ENCODE results near the gene ERC1.

Gene ERC1

DNA sequence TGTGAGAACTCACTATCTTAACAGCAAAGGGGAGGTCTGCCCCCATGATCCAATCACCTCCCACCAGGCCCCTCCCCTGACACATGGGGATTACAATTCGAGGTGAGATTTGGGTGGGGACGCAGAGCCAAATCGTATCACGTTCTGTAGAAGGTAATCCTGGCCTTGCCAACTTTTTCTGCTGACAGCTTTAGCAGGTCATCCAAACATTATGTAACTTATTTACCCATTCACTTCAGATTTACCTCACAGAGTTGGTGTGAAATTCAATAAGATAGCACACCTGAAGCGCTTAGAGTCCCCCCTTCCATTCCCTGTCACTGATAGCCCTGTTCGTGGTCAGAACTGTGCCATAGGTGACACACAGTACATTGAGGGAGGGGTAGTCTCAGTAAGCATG, 384.3 kb downstream of the ERC1 start:
- Histone ChIP-seq H3K9ac (ENCODE audit: low read length) (no peak overlapping the region), H3K4me3 (ENCODE audit: low read length) (no peak overlapping the region), H3K4me1 (ENCODE audit: control insufficient read depth, low read depth, low read length) (peaks cover 1% of the 10 kb centered on the region), H3K9me3 (ENCODE audit: control insufficient read depth, low read depth, low read length) (no peaks in the 10 kb centered on the region), H3K36me3 (ENCODE audit: control insufficient read depth, low read depth, low read length) (no peaks in the 10 kb centered on the region), H3K27me3 (ENCODE audit: control insufficient read depth, insufficient read depth, low read length) (no peaks in the 10 kb centered on the region), H3K27ac (ENCODE audit: low read length) (no peak overlapping the region)

DNA sequence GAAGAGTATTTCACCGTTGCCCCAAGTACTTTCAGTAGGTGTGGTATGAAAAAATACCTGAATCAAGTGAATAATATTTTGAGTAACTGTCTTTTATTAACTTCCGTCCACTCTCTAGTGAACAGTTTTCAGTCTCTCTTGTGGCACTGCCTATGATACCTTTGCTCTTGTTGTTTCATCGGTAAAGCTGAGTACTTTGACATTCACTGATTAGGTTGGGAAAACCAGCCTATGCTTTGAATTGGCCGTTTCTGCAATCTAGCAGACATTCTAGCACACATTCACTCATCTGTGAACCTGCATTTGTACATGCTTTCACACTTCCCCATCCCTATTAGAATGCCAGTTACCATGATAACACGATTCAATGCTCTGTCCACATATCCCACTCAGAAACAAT, 386.1 kb downstream of the ERC1 start:
- H3K4me1 ChIP-seq (ENCODE audit: control insufficient read depth, low read depth, low read length) = peaks cover 9% of the 10 kb centered on the region
- no peaks in the 10 kb centered on the region for H3K9me3 ChIP-seq (ENCODE audit: control insufficient read depth, low read depth, low read length)
- H3K27ac ChIP-seq (ENCODE audit: low read length) = no peak overlapping the region
- H3K36me3 ChIP-seq (ENCODE audit: control insufficient read depth, low read depth, low read length) = no peaks in the 10 kb centered on the region
- H3K9ac ChIP-seq (ENCODE audit: low read length) = no peak overlapping the region
- no peak overlapping the region for H3K4me3 ChIP-seq (ENCODE audit: low read length)
- no peaks in the 10 kb centered on the region for H3K27me3 ChIP-seq (ENCODE audit: control insufficient read depth, insufficient read depth, low read length)

DNA sequence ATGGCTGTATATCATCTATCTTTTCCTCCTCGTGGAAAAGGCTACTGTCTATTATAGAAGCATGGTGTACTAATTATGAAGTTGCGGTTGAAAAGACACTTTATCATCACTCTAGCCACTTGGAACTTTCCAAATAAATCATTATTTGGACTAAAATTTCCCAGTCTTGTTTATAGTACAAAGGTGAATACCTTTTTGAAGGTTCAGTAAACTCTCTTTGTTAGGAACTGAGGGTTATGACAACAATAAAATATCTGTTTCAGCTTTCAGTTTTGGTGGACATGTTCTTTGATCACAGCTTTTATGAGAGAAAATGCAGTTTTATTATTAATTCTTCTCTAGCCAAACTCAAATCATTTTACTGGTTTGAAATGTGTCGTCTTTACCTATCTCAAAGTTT, 386.7 kb downstream of the ERC1 start:
- Histone ChIP-seq H3K4me1 (ENCODE audit: control insufficient read depth, low read depth, low read length) (peaks cover 9% of the 10 kb centered on the region), H3K27me3 (ENCODE audit: control insufficient read depth, insufficient read depth, low read length) (no peaks in the 10 kb centered on the region), H3K27ac (ENCODE audit: low read length) (no peak overlapping the region), H3K4me3 (ENCODE audit: low read length) (no peak overlapping the region), H3K9me3 (ENCODE audit: control insufficient read depth, low read depth, low read length) (no peaks in the 10 kb centered on the region), H3K36me3 (ENCODE audit: control insufficient read depth, low read depth, low read length) (no peaks in the 10 kb centered on the region), H3K9ac (ENCODE audit: low read length) (no peak overlapping the region)

DNA sequence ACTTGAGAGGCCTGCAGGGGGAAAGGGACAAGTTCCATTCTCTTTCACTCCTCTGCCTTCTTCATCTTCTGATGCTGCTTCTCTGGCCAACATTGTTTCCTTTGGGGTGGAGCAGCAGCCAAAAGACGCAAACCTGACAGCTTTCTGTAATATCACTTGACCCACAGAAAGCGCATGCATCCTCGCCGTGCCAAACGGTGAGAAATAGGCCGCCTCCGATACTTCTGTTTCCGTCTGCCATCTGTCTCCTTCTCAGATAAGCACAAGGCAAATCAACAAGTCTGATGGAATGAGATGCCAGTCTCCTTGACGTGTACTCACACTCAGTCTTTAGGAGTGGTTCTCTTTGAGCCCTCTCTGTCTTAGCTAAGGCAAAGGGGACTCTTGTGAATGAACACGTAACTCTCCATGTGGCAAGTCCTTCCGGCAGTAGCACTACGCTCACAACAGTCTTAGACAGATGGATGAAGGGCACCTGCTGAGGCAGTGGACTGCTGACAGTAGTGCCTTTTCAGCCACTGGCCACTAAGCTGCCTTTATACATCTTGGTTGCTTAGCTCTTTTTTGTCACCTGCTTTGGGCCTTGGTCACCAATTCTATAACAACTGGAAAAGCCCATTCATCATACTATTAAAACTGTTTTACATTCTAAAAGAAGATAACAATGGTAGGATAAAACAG, 389.3 kb downstream of the ERC1 start:
- no peak overlapping the region for H3K4me3 ChIP-seq (ENCODE audit: low read length)
- H3K36me3 ChIP-seq (ENCODE audit: control insufficient read depth, low read depth, low read length) = no peaks in the 10 kb centered on the region
- no peak overlapping the region for H3K9ac ChIP-seq (ENCODE audit: low read length)
- no peaks in the 10 kb centered on the region for H3K27me3 ChIP-seq (ENCODE audit: control insufficient read depth, insufficient read depth, low read length)
- no peak overlapping the region for H3K27ac ChIP-seq (ENCODE audit: low read length)
- H3K4me1 ChIP-seq (ENCODE audit: control insufficient read depth, low read depth, low read length) = peaks cover 9% of the 10 kb centered on the region
- H3K9me3 ChIP-seq (ENCODE audit: control insufficient read depth, low read depth, low read length) = no peaks in the 10 kb centered on the region

DNA sequence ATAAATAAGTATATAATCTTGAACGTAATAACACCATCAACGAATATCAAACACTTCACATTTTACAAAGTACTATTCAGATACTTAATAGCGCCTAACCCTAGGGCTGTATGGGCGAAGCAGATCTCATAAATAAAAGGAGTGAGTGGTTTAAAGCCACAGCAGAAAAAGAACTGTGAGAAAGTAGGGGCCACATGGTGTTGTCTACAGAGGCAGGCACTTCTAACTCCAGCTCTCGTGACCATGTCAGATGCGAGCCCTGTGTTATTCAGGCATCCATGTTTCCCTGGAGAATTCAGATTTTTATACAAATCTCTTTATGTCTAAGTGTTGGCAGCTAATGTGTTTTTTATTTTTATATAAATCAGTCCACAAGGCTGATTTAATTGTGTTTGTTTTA, 391.1 kb downstream of the ERC1 start:
- Histone ChIP-seq H3K9me3 (ENCODE audit: control insufficient read depth, low read depth, low read length) (no peaks in the 10 kb centered on the region), H3K36me3 (ENCODE audit: control insufficient read depth, low read depth, low read length) (no peaks in the 10 kb centered on the region), H3K4me1 (ENCODE audit: control insufficient read depth, low read depth, low read length) (peaks cover 9% of the 10 kb centered on the region), H3K9ac (ENCODE audit: low read length) (no peak overlapping the region), H3K4me3 (ENCODE audit: low read length) (no peak overlapping the region), H3K27me3 (ENCODE audit: control insufficient read depth, insufficient read depth, low read length) (no peaks in the 10 kb centered on the region), H3K27ac (ENCODE audit: low read length) (no peak overlapping the region)

DNA sequence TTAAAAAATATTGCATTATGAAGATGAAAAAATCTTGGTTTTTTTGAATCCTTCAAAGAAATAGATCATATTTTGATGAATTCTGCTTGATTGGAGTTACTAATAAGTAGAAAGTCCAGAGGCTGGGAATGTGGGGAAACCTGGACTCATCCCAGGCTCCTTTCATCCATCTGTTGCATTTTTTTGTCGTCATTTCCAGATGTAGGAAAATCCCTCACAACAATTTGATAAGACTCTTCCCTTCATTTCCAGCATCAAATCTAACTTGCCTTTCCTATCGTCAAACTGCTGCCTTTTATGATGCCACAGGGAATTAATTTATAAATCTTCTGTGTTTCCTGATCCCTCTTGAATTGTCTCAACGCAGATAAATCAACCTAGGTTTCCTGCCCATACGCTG, 391.8 kb downstream of the ERC1 start:
- Histone ChIP-seq H3K4me1 (ENCODE audit: control insufficient read depth, low read depth, low read length) (peaks cover 9% of the 10 kb centered on the region), H3K4me3 (ENCODE audit: low read length) (no peak overlapping the region), H3K27ac (ENCODE audit: low read length) (no peak overlapping the region), H3K27me3 (ENCODE audit: control insufficient read depth, insufficient read depth, low read length) (no peaks in the 10 kb centered on the region), H3K9ac (ENCODE audit: low read length) (no peak overlapping the region), H3K9me3 (ENCODE audit: control insufficient read depth, low read depth, low read length) (no peaks in the 10 kb centered on the region), H3K36me3 (ENCODE audit: control insufficient read depth, low read depth, low read length) (no peaks in the 10 kb centered on the region)

DNA sequence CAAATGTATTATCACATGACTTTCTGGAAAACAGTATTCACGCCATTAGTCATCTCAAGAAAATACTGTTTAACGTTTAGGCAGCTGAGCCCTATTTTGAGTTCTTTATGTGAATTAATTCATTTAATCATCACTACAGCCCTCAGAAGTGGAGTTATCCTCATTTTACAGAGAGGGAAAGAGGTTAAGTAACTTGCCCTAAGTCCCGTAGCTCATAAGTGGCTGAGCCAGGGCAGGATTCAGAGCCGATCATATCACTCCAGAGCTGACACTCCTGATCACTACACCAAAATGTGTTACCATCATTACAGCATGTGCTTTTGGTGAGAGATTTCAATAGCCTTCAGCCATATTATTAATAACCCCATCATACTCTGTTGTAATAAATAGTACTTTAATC, 392.7 kb downstream of the ERC1 start:
- Histone ChIP-seq H3K9me3 (ENCODE audit: control insufficient read depth, low read depth, low read length) (peaks cover 4% of the 10 kb centered on the region), H3K36me3 (ENCODE audit: control insufficient read depth, low read depth, low read length) (no peaks in the 10 kb centered on the region), H3K27ac (ENCODE audit: low read length) (no peak overlapping the region), H3K4me3 (ENCODE audit: low read length) (no peak overlapping the region), H3K9ac (ENCODE audit: low read length) (no peak overlapping the region), H3K27me3 (ENCODE audit: control insufficient read depth, insufficient read depth, low read length) (no peaks in the 10 kb centered on the region), H3K4me1 (ENCODE audit: control insufficient read depth, low read depth, low read length) (peaks cover 9% of the 10 kb centered on the region)

DNA sequence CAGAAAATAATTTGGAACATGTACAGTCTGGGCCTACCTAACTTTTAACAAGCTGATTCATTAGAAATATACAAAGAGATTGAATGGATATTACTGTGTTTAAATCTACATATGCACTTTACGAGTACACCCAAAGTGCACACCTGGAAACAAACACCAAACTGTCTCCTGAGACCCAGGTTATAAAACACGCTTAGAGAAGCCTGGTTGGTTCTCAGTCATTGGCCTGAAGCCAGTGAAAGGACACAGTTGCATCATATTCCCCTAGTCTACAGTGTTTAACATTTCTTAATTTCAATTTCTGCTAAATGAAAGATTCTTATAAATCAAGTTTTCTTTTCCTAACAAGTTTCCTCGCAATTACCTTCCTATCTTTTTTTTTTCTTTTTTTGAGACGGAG, 393.9 kb downstream of the ERC1 start:
- H3K4me1 ChIP-seq (ENCODE audit: control insufficient read depth, low read depth, low read length) = peaks cover 9% of the 10 kb centered on the region
- no peaks in the 10 kb centered on the region for H3K36me3 ChIP-seq (ENCODE audit: control insufficient read depth, low read depth, low read length)
- no peak overlapping the region for H3K27ac ChIP-seq (ENCODE audit: low read length)
- H3K27me3 ChIP-seq (ENCODE audit: control insufficient read depth, insufficient read depth, low read length) = no peaks in the 10 kb centered on the region
- no peak overlapping the region for H3K4me3 ChIP-seq (ENCODE audit: low read length)
- H3K9ac ChIP-seq (ENCODE audit: low read length) = no peak overlapping the region
- peaks cover 4% of the 10 kb centered on the region for H3K9me3 ChIP-seq (ENCODE audit: control insufficient read depth, low read depth, low read length)

DNA sequence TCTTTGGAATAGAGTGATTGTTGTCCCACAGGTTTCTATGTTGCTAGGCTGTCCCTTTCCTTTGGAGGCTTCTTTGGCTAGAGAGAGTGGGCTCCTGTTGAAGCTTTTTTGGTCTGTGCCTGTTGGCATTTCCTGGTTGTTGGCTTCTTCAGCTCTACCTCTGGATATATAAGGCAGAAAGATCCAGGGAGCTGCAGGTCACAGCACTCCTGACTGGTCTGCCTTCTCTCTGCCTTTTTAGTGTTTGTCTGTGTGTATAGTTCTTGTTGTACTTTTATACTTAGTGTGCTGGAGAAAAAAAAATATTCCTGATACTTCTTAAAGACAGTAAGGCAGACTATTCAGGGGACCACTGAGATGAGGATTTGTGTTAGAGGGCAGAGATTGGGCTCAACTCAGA, 400.7 kb downstream of the ERC1 start:
- Histone ChIP-seq H3K9me3 (ENCODE audit: control insufficient read depth, low read depth, low read length) (peaks cover 30% of the 10 kb centered on the region), H3K36me3 (ENCODE audit: control insufficient read depth, low read depth, low read length) (no peaks in the 10 kb centered on the region), H3K27ac (ENCODE audit: low read length) (no peak overlapping the region), H3K4me1 (ENCODE audit: control insufficient read depth, low read depth, low read length) (no peaks in the 10 kb centered on the region), H3K4me3 (ENCODE audit: low read length) (no peak overlapping the region), H3K27me3 (ENCODE audit: control insufficient read depth, insufficient read depth, low read length) (no peaks in the 10 kb centered on the region), H3K9ac (ENCODE audit: low read length) (no peak overlapping the region)

DNA sequence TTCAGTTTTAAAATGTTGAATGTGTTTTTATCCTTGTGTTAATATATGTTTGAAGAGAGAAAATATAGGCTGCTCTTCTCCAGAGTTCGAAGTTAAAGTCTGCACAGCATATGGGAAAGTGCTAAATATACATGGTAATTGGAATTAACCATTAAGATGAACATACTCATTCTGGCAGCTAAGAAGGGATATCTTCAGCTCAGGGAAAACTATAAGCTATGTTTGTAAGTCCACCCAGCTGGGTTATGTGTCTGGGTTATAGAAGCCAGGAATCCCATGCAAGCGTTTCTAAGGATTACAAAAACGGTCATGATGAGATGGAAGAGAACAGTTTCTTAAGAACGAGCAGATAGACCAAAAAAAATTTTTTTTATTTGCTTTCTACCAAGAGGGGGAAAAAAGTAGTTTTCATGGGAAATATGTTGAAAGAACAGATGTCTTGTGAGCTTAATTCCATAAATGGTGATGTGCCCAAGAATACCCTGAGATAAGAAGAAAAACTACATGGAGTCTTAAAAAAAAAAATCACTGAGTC, 404.5 kb downstream of the ERC1 start:
- Histone ChIP-seq H3K27ac (ENCODE audit: low read length) (no peak overlapping the region), H3K9me3 (ENCODE audit: control insufficient read depth, low read depth, low read length) (peaks cover 24% of the 10 kb centered on the region), H3K4me3 (ENCODE audit: low read length) (no peak overlapping the region), H3K9ac (ENCODE audit: low read length) (no peak overlapping the region), H3K27me3 (ENCODE audit: control insufficient read depth, insufficient read depth, low read length) (no peaks in the 10 kb centered on the region), H3K4me1 (ENCODE audit: control insufficient read depth, low read depth, low read length) (no peaks in the 10 kb centered on the region), H3K36me3 (ENCODE audit: control insufficient read depth, low read depth, low read length) (no peaks in the 10 kb centered on the region)

DNA sequence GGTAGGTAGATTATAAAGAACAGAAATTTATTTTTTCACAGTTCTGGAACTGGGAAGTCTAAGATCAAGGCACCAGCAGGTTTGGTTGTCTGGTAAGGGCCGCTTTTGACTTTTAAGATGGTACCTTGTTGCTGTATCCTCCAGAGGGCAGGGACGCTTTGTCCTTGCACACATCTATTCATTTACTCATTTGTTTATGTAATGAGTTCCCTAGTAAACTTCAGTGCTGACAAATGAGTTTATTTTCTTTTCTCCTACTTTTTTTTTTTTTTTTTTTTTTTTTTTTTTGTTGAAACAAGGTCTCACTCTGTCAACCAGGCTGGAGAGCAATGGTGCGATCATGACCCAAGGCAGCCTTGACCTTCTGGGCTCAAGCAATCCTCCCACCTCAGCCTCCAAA, 407.6 kb downstream of the ERC1 start:
- Histone ChIP-seq H3K4me3 (ENCODE audit: low read length) (no peak overlapping the region), H3K9ac (ENCODE audit: low read length) (no peak overlapping the region), H3K36me3 (ENCODE audit: control insufficient read depth, low read depth, low read length) (no peaks in the 10 kb centered on the region), H3K27ac (ENCODE audit: low read length) (no peak overlapping the region), H3K9me3 (ENCODE audit: control insufficient read depth, low read depth, low read length) (no peaks in the 10 kb centered on the region), H3K27me3 (ENCODE audit: control insufficient read depth, insufficient read depth, low read length) (no peaks in the 10 kb centered on the region), H3K4me1 (ENCODE audit: control insufficient read depth, low read depth, low read length) (no peaks in the 10 kb centered on the region)

DNA sequence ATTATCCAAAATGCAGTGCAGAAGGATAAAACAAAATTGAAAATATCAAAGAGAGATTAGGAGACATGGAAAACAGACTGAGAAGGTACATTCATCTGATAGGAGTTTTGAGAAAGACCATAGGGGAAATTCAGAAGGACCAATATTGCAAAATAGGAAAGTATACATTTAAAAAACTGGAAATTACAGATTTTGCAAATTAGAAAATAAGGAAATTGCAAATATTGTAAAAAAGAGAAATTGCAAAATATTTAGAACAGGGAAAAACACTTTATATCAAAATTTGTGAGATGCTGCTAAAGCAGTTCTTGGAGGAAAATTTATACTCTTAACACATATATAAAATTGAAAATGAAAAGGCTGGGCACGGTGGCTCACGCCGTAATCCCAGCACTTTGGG, 410.9 kb downstream of the ERC1 start:
- H3K4me3 ChIP-seq (ENCODE audit: low read length) = no peak overlapping the region
- H3K9me3 ChIP-seq (ENCODE audit: control insufficient read depth, low read depth, low read length) = no peaks in the 10 kb centered on the region
- no peaks in the 10 kb centered on the region for H3K27me3 ChIP-seq (ENCODE audit: control insufficient read depth, insufficient read depth, low read length)
- no peaks in the 10 kb centered on the region for H3K4me1 ChIP-seq (ENCODE audit: control insufficient read depth, low read depth, low read length)
- H3K9ac ChIP-seq (ENCODE audit: low read length) = no peak overlapping the region
- H3K36me3 ChIP-seq (ENCODE audit: control insufficient read depth, low read depth, low read length) = no peaks in the 10 kb centered on the region
- H3K27ac ChIP-seq (ENCODE audit: low read length) = no peak overlapping the region

All from iPS-18a (cell line).